Upper lobe of left lung (tissue), 4 donors: ENCODE measurements around the gene RAB20.
"Not testable (repeated sequence)": the region's sequence is repeated elsewhere in the genome, so short reads cannot be mapped to it uniquely, and the experiment has no call there.

ENCODE experiments used
- POLR2A ChIP-seq, 4 donors: fragments of 450-650 bp; IDR thresholded peaks; one replicate each; pipeline ENCODE4 v1.5.1; 2016 to 2017; ENCODE audit warnings: antibody characterized with exemption in 4 of 4, mild to moderate bottlenecking in 2 of 4
- TF ChIP-seq, protein P1 (sequence below), 6 experiments: fragments of 450-650 bp in 4 of 6; fragments of 200-600 bp in 2 of 6; sonication (generic) in 2 of 6; IDR thresholded peaks; one replicate each; pipeline ENCODE4 v1.5.1; 2016 to 2019; ENCODE audit warnings: antibody characterized with exemption in 6 of 6

GRCh38 chr13:110606281-110606680, 44.8 kb upstream of the RAB20 start:
- TF ChIP-seq, protein P1, sequence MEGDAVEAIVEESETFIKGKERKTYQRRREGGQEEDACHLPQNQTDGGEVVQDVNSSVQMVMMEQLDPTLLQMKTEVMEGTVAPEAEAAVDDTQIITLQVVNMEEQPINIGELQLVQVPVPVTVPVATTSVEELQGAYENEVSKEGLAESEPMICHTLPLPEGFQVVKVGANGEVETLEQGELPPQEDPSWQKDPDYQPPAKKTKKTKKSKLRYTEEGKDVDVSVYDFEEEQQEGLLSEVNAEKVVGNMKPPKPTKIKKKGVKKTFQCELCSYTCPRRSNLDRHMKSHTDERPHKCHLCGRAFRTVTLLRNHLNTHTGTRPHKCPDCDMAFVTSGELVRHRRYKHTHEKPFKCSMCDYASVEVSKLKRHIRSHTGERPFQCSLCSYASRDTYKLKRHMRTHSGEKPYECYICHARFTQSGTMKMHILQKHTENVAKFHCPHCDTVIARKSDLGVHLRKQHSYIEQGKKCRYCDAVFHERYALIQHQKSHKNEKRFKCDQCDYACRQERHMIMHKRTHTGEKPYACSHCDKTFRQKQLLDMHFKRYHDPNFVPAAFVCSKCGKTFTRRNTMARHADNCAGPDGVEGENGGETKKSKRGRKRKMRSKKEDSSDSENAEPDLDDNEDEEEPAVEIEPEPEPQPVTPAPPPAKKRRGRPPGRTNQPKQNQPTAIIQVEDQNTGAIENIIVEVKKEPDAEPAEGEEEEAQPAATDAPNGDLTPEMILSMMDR (IDR thresholded peaks at IDR 0.05) = not testable (repeated sequence)
- TF ChIP-seq POLR2A (IDR thresholded peaks at IDR 0.05) = not testable (repeated sequence)
